ENCODE results near the gene MTHFSD. TPM values are rescaled to one million over a fixed set of nuclear protein-coding genes. Genes with fewer than 3 reads are reported as not detected.

MTHFSD gene
- total and polyA plus RNA-seq, 2 donors (not counting 3 experiments of a cell fraction or from before 2014, with no cell fraction given), result 16.7 to 21.1 TPM

DNA sequence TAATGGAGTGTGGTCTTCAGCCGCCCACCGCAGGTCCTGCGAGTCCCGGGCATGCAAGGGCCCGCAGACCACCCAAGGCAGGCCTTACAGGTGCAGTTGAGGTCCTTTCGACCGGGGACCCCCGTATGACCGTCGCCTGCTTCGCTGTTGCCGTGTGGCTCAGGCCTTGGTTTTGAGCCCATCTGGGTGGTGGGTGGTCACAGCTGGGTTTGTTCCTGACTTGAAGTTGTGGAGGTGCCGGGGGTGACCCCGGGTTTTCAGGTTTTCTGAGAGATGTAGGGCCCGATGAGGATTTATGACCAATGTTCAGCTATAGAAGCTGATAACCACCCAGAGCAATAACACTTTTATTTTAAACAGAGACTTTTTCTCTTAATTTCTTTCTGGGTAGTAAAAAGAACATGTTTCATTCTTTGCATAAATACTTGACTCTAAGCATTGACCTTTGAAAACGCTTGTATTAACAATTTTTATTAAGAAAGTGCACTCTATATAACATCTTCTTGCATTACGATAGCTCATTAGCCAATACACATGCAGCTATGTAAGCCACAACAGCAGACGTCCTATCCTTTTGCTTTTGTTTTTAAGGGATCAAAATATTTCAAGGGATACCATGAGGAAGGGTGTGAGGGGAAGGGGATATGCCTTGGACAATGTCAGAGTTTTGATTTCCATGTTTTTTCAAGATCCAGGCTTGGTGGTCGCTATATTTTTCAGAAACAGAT is 25.2 kb upstream of the MTHFSD start:
- Histone ChIP-seq H3K4me3 (replicated peaks in 1 of 3; ENCODE audit: insufficient read depth in 1 of 3, low read depth in 1 of 3, low read length in 3 of 3) (no peak overlapping the region), H3K4me1 (ENCODE audit: control insufficient read depth, extremely low read depth, insufficient read depth, low read length) (peaks cover 35% of the 10 kb centered on the region), H3K36me3 (ENCODE audit: control insufficient read depth in 2 of 2, extremely low read depth in 1 of 2, insufficient read depth in 2 of 2, low read length in 2 of 2) (no peaks in the 10 kb centered on the region), H2AFZ (ENCODE audit: low read depth, low read length) (no peak overlapping the region), H3K9me1 (replicated peaks; ENCODE audit: control insufficient read depth, extremely low read depth, insufficient read depth, low read length) (no peaks in the 10 kb centered on the region), H3K9ac (replicated peaks; ENCODE audit: extremely low read depth, insufficient read depth, low read length) (no peak overlapping the region), H3K9me3 (replicated peaks; ENCODE audit: control insufficient read depth, insufficient read depth, low read length) (no peaks in the 10 kb centered on the region), H4K20me1 (replicated peaks; ENCODE audit: control insufficient read depth, extremely low read depth, insufficient read depth, low read length) (no peaks in the 10 kb centered on the region), H3K79me2 (ENCODE audit: control insufficient read depth, insufficient read depth, low read length) (peaks cover 23% of the 10 kb centered on the region), H3K27ac (ENCODE audit: insufficient read depth, low read depth, low read length) (no peak overlapping the region), H3K27me3 (ENCODE audit: control insufficient read depth in 2 of 2, insufficient read depth in 2 of 2, low read length in 2 of 2) (no peaks in the 10 kb centered on the region), H3K4me2 (ENCODE audit: insufficient read depth, low read length) (no peak overlapping the region)
- intact Hi-C loops (cut with micrococcal nuclease), result no loop called here
- dilution Hi-C loops (cut with MboI; ENCODE audit: extremely low pct_ligation_motif_present, low sequenced_read_pairs), result no loop called here
- POLR2A ChIA-PET, result no interaction called here
- DNase-seq (ENCODE audit: low read depth, low spot score) (no peak), FAIRE-seq (no peak)
- BruUV-seq (replicated peaks), result no TSS peak
- TF ChIP-seq FOS (IDR thresholded peaks at IDR 0.05; ENCODE audit: borderline replicate concordance, insufficient read depth, low read length) (no peak), MYC (IDR thresholded peaks at IDR 0.05; ENCODE audit: low read depth, low read length) (no peak), GATA2 (IDR thresholded peaks at IDR 0.05; ENCODE audit: insufficient read depth, insufficient read length, low read depth, low read length) (no peak), EZH2 (IDR thresholded peaks at IDR 0.05; ENCODE audit: borderline replicate concordance, low read depth, low read length, severe bottlenecking) (no peak), POLR2A (IDR thresholded peaks at IDR 0.05; ENCODE audit: low read depth, low read length) (no peak), POLR2AphosphoS5 (IDR thresholded peaks at IDR 0.05; ENCODE audit: insufficient read depth, low read depth, low read length) (no peak), JUN (IDR thresholded peaks at IDR 0.05; ENCODE audit: borderline replicate concordance, insufficient read depth, insufficient read length, low read depth) (no peak)
- TF ChIP-seq, protein P1, sequence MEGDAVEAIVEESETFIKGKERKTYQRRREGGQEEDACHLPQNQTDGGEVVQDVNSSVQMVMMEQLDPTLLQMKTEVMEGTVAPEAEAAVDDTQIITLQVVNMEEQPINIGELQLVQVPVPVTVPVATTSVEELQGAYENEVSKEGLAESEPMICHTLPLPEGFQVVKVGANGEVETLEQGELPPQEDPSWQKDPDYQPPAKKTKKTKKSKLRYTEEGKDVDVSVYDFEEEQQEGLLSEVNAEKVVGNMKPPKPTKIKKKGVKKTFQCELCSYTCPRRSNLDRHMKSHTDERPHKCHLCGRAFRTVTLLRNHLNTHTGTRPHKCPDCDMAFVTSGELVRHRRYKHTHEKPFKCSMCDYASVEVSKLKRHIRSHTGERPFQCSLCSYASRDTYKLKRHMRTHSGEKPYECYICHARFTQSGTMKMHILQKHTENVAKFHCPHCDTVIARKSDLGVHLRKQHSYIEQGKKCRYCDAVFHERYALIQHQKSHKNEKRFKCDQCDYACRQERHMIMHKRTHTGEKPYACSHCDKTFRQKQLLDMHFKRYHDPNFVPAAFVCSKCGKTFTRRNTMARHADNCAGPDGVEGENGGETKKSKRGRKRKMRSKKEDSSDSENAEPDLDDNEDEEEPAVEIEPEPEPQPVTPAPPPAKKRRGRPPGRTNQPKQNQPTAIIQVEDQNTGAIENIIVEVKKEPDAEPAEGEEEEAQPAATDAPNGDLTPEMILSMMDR (IDR thresholded peaks at IDR 0.05; ENCODE audit: extremely low read depth in 1 of 2, insufficient read depth in 1 of 2, low read depth in 1 of 2, low read length in 2 of 2), result no peak
- TF ChIP-seq, protein P2, sequence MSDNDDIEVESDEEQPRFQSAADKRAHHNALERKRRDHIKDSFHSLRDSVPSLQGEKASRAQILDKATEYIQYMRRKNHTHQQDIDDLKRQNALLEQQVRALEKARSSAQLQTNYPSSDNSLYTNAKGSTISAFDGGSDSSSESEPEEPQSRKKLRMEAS (IDR thresholded peaks at IDR 0.05; ENCODE audit: insufficient read depth, insufficient read length), result no peak
- CTCF ChIA-PET, result interaction anchor here (0.9 to 1.3 kb wide), 2 partner anchors 44 to 294 kb away, joined by 3 to 4 read pairs; no protein-coding TSS in a partner anchor
